DMS 273 (cell line): ENCODE measurements around the gene MTERF2.
A peak's percentile ranks its signal among the peaks of the same experiment; 100 is the strongest.
"Not testable (repeated sequence)": the region's sequence is repeated elsewhere in the genome, so short reads cannot be mapped to it uniquely, and the experiment has no call there.

ENCODE experiments used
- DNase-seq: peaks from one replicate; lab custom pipeline; 2025; ENCODE audit not compliant: unreplicated experiment; lab: John Stamatoyannopoulos, UW

Gene MTERF2, protein sequence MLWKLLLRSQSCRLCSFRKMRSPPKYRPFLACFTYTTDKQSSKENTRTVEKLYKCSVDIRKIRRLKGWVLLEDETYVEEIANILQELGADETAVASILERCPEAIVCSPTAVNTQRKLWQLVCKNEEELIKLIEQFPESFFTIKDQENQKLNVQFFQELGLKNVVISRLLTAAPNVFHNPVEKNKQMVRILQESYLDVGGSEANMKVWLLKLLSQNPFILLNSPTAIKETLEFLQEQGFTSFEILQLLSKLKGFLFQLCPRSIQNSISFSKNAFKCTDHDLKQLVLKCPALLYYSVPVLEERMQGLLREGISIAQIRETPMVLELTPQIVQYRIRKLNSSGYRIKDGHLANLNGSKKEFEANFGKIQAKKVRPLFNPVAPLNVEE

DNA sequence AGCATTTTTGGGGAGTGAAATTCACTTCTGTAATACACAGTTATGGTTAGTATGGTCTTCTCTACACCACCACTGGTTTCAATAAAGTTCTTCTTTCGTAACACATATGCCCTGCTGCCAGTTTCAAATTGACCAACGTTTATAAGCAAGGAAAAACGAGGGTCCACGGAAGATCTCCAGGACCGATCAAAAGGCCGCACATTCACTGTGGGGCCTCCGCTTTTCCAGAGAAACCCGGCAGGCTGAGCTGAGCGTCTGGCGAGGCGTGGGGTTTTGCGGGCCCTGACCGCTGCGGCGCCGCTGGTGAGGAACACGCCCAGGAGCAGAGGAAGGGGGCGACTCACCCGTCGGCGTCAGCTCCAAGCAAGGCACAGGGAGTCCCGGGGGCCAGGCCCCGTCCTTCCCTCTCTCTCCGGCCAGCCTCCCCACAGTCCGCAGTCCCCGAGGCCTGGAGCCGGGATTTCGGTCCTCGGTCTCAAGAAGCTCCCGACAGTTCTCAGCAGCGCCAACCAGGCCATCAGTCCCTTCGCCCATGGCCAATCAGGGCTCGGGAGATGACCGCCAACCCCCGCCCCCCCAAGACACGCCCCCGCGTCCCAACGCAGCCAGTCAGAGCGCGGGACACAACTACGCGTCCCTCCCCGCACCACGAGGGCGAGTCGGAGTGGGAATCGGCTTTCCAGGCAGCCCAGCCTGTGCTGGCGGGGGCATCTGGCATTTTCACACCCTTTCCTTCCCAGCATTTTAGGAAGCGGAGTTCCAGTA, at the start of gene MTERF2:
Gene MTERF2 (minus strand): TSS at position 522 of the 765 bp plus-strand sequence. CDS start 8,432 bp downstream, outside the sequence.
- peak; percentile 96 for DNase-seq

DNA sequence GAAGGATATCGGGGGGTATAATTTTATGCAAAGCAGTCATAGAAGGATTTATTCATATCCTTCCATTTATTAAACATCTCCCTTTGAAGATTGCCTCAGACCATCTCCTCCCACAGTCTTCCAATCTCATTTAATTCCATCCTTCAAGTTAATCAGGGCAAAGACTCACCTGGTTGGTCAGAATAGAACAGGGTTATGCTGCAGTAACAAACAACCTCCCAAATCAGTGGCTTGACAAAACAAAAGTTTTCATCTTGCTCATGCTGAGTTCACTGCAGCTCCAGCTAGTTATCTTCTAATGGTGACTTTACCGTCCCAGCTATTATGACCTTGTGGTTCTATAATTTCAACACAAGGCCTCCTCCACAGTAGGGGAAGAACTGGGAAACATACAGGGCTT, 48.8 kb upstream of the MTERF2 start:
- no peak for DNase-seq

DNA sequence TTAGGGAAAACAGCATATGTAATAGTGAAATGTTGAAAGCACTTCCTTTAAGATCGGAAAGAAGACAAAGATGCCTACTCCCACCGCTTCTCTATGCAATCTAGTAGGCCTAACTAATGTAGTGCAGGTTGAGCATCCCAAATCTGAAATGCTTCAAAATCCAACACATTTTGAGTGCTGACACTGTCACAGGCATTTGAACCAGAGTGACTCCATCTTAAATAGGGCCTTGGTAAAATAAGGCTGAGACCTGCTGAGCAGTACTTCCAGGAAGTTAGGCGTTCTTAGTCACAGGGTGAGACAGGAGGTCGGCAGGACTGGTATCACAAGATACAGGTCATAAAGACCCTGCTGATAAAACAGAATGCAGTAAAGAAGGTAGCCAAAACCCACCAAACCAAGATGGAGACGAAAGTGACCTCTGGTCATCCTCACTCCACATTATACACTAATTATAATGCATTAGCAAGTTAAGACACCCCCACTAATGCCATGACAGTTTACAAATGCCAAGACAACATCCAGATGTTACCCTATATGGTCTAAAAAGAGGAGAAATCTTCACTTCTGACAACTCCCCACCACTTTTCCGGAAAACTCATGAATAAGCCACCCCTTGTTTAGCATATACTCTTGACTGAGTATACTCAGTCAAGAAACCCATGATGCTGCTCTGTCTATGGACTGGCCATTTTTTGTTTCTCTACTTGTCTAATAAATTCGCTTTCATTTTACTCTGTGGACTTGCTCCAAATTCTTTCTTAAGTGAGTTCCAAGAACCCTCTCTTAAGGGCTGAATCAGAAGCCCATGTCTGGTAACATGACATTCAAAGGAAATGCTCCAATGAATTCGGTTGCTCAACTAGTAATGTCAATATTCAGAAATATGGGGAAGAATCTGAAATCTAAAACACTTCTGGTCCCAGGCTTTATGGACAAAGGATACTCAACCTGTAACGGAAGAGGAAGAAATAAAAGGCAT, 47.1 kb upstream of the MTERF2 start:
- no peak for DNase-seq

DNA sequence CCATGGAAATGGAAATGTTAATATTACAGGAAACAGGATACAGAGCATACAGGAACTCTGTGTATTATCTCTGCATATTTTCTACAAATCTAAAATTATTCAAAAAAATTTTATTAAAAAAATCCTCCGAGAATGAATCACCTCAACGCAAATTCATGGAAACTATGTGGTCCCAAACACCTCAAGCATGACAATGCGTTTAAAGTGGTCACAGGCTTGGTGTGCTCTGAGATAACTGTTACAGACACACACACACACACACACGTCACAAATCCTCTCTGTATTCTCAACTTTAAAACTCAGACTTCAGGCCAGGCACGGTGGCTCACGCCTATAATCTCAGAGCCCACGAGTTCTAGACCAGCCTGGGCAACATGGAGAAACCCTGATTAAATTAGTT, 45.3 kb upstream of the MTERF2 start:
- DNase-seq, result no peak

DNA sequence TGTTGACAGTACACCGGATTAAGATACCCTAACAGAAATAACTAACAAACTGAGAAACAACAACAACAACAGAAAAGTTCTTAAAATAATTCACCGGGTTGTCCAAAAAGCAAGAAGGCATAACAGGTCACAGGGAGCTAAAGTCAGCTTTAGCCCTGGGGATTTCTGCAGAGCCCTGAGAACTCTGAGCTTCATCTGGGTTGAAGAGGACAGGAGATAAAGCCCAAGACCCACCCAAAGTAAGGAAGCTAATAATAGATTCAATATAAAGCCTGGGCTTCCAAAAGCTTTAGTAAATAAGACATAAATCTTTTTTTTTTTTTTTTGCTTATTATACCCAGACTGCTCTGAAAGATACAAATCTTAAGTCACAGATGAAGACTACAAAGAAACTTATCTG, 44.1 kb upstream of the MTERF2 start:
- no peak for DNase-seq

DNA sequence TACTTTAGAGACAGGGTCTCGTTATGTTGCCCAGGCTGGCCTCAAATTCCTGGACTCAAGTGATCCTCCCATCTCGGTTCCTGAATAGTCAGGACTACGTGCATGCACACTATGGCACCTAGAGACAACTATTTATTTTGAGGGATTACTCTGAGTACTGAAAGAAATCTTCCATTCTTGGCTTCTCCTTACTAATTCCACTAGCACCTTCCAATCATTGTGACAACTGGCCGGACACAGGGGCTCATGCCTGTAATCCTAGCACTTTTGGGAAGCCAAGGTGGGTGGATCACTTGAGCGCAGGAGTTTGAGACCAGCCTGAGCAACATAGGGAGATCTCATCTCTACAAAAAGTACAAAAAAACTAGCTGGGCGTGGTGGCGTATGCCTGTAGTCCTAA, 42.1 kb upstream of the MTERF2 start:
- DNase-seq, result no peak

DNA sequence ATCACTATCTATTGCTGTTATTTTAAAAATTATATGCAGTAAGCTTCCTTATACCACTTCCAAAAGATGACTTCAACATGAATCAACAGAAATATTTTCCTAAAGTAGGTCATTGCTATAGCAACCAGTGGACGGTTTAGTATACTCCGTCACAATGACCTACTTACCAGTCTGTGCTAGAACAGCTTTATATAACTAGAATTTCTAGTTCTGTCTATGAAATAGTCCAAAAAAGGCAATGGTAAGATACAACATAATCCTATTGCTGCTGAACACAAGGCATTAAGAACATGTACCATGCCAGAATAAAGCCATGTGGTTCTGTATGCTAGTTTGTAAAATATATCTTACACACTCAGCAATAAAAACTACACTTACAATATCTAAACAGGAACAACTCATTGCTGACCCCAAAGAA, 40.7 kb upstream of the MTERF2 start:
- peak; percentile 16 for DNase-seq

DNA sequence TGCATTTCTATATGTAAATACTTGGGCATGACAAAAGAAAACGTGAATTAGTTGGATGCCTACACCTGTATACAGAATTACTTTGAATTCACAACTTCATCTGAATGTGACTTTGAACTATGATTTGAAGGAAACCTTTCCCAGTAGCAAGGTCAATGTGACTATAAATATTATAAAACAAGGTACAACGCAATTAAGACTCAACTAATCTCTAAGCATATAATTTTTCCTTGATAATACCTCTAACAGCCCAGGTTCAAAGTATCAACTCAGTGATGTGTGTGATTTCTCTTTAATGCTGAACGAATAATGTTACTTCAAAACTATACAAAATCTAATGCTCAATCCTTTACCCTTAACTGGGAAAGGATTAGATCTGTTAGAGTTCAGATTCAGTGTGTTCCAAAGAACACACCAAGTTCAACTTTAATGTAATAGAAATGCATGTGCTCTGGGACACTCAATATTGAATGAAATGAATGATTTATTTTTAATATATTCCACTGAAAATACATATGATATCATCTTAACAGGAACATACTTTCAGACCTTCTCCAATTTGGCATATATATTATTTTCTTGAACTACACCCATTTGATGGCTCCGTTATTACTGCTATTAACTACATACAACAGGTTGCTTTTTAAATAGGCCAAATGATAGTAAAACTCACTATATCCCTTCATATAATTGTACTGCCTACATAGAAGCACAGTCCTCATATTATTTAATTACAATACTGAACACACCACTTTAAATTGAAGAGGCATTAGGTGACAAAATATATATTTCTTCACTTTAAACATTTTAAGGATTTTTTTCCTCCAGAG, 40.1 kb upstream of the MTERF2 start:
- DNase-seq, result no peak

DNA sequence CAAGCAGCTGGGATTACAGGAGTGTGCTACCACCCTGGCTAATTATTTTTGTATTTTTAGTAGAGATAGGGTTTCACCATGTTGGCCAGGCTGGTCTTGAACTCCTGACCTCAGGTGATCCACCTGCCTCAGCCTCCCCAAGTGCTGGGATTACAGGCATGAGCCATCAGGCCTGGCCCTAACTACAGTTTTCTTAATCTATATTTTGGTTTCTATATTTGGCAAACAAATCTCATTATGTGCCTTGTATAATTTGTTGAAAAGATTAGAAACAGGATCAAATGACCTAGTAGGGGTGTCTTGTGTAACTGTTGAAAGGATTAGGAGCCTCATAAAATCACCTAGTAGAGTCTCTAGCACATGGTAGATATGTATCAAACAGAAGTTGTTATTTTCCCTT, 39.4 kb upstream of the MTERF2 start:
- DNase-seq, result not testable (repeated sequence)

DNA sequence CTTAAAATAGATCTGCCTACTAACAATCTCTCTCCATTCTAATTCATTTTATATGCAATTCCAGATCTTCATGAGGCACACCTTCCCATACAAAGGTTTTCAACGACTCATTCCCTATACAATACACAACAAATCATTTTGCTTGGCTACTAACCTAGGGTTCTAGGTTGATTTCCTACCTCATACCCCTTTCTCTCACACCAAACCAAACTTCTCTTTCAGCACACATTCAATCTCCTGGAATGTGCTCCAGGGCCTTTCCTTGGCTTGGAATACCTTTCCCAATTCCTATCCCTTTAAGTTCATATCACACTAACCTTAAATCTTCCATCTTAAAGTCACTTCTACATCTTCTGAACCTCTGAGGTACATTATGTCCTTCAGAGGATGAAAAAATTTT, 38.7 kb upstream of the MTERF2 start:
- no peak for DNase-seq

DNA sequence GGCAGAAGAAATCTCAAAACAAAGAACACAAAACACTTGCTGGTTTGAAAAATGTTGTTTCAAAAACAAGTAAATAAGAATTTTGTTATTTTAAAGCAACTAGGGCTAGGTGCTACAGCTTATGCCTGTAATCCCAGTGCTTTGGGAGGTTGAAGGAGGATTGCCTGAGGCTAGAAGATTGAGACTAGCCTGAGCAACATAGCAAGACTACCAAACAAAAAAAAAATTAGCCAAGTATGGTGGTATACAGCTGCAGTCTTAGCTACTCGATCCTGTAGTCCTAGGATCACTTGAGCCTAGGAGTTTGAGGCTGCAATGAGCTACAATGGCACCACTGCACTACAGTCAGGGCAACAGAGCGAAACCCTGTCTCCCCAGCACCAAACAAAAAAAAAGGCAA, 32.6 kb upstream of the MTERF2 start:
- no peak for DNase-seq

DNA sequence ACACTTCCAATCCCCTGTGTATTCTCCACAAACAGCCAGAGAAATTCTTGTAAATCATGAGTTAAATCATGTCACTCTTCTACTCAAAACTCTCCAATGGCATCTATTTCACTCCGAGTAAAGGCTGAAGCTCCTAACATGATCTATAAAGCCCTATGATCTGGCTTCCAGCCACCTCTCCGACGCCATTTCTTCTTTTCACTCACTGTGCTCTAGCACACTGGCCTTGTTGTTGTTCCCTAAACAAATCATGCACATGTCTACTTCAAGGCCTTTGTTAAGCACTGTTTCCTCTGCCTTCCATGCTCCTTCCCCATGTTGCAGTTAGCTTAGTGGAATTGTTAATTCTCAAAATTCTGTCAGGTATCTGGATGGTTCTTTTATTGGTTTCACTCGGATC, 30.1 kb upstream of the MTERF2 start:
- DNase-seq, result no peak

DNA sequence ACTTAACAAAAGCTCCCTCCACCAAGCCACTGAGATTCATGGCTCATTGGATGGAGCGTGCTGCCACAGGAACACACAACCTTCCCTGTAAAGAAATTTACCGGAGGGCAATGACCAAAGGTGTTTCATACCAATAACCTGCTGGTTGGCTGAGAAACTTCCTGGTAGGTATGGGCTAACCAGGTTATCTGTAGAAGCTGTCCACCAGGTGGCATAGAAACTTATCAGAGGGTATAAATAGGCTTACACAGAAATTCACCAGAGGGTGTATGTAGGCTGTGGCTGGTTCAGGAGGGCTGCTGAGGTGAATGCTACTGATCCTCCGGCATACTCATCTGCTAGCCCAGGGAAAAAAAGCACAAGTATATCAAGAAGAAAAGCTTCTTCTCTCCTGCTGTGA, 27.1 kb upstream of the MTERF2 start:
- DNase-seq, result peak; percentile 1

DNA sequence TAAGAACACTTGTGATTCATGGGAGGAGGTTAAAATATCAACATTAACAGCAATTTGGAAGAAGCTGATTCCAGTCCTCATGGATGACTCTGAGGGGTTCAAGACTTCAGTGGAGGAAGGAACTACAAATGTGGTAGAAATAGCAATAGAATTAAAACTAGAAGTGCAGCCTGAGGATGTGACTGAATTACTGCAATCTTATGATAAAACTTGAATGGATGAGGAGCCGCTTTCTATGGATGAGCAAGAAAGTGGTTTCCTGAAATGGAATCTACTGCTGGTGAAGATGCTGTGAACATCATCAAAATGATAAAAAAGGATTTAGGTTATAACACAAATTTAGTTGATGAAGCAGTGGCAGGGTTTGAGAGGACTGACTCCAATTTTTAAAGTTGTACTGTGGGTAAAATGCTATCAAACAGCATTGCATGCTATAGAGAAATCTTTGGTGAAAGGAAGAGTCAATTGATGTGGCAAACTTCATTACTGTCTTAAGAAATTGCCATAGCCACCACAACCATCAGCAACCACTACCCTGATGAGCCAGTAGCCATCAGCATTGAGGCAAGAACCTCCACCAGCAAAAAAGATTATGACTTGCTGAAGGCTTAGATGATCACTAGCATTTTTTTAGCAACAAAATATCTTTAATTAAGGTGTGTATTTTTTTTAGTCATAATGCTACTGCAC, 25.9 kb upstream of the MTERF2 start:
- DNase-seq, result no peak

DNA sequence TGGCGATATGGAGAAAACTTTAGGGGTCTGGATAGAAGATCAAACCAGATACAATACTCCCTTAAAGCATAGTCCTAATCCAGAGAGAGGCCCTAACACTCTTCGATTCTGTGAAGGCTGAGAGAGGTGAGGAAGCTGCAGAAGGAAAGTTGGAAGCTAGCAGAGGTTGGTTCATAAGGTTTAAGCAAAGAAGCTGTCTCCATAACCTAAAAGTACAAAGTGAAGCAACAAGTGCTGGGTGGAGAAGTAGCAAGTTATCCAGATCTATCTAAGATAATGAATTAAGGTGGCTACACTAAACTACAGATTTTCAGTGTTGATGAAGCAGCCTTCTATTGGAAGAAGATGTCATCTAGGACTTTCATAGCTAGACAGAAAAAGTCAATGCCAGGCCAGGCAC, 24.6 kb upstream of the MTERF2 start:
- no peak for DNase-seq

DNA sequence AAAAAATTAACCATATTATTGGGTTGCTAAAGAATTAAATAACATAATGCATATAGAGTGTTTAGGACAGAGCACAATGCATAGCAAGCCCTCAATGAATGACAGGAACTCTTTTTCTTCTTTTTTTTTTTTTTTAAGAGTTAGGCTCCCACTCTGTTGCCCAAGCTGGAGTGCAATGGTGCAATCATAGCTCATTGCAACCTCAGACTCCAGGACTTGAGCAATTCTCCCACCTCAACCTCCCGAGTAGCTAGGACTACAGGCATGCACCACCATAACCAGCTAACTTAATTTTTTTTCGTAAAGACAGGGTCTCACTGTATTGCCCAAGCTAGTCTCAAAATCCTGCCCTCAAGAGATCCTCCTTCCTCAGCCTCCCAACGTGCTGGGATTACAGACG, 20.5 kb upstream of the MTERF2 start:
- DNase-seq, result no peak

DNA sequence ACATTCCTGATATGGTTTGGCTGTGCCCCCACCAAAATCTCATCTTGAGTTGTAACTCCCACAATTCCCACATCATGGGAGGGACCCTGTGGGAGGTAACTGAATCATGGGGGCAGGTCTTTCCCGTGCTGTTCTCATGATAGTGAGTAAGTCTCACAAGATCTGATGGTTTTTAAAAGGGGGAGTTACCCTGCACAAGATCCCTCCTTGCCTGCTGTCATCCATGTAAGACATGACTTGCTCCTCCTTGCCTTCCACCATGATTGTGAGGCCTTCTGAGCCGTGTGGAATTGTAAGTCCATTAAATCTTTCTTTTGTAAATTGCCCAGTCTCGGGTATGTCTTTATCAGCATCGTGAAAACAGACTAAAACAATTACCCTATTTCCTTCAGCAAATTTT, 15.7 kb upstream of the MTERF2 start:
- DNase-seq, result not testable (repeated sequence)

DNA sequence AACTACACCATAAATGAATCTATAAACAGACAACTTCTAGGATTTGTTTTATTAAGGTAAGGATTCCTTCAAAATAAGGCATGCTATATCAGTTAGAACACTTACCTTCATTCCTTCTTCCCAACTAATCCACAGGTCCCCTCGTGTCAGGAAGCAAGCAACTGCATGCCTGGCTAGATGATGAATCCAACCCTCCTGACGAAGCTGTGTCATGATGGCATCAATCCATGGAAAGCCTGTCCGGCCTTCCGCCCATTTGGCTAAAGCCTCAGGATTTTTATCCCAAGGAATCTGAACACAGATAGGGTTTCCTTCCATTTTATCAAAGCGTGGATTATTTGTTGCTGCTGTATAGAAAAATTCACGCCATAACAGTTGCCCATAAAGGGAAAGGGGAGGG, 12.5 kb upstream of the MTERF2 start:
- no peak for DNase-seq

DNA sequence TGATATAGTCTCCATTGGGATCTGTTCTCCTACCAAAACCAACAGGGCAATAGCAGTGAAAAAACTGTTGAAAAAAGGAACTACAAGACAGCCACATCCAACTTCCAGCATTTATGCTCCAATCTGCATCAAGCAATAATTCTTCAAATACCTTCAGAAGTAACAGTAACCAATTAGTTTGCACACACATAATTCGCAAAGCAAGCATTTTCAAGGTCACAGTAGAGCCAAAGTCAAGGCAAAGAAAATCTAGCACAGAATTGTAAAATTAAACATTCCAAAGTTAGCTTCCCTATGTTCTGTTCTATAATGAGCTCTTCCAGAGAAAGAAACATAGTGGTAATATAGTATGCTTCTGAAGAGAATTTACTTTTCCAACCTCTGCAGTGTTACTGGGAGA, 11.0 kb upstream of the MTERF2 start:
- DNase-seq, result no peak

DNA sequence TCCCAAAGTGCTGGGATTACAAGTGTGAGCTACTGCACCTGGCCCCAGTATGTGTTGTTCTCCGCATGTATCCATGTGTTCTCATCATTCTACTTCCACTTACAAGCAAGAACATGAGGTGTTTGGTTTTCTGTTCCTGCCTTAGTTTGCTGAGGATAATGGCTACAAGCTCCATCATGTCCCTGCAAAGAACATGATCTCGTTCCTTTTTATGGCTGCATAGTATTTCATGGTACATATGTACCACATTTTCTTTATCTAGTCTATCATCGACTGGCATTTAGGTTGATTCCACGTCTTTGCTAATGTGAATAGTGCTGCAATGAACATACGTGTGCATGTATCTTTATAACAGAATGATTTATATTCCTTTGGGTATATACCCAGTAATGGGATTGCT, 9.2 kb upstream of the MTERF2 start:
- DNase-seq, result not testable (repeated sequence)
